A549 (cell line): ENCODE data around the gene SH3BP5L. TPM values are rescaled to one million over a fixed set of nuclear protein-coding genes. Genes with fewer than 3 reads are reported as not detected.

Experiments used
- ATAC-seq, 2 experiments: fragments of 200-7000 bp in 1 of 2; fragments of >200 bp in 1 of 2; cut with Nextera tagmentation in 1 of 2; cut with Tn5 transposase in 1 of 2; 3 replicates each; pipeline versions ENCODE4 v1.8.0 to v1.9.1; 2018 to 2020; ENCODE audit warnings: mild to moderate bottlenecking in 1 of 2, moderate library complexity in 1 of 2
- CTCF ChIA-PET: fragments of 300-600 bp; sonication (Branson Sonifier 250); formaldehyde crosslinking; extraction: SDS; loops from one replicate; lab custom pipeline; 2021; ENCODE audit warnings: antibody characterized with exemption, inconsistent platforms; lab: Yijun Ruan, JAX
- POLR2A ChIA-PET: fragments of 350-600 bp; formaldehyde crosslinking; extraction: SDS; loops from one replicate; lab custom pipeline; 2021; ENCODE audit warnings: antibody characterized with exemption, inconsistent platforms; lab: Yijun Ruan, JAX
- DNase-seq, 2 experiments: peaks; one replicate each; pipeline versions ENCODE4 v3.0.0 to v3.0.0-alpha.2; 2011 to 2016; ENCODE audit warnings: low read depth in 1 of 2, low spot score in 1 of 2
- FAIRE-seq: peaks from 2 replicates; lab custom pipeline; 2011; peaks lifted over from hg19 to GRCh38; lab: Jason Lieb, UNC
- H3K27ac ChIP-seq, 2 experiments: fragments of >200 bp; sonication (Bioruptor Twin); formaldehyde crosslinking; 3 replicates each; pipeline ENCODE4 v1.5.1; 2016 to 2017
- H3K4me1 ChIP-seq: fragments of >200 bp; sonication (Bioruptor Twin); formaldehyde crosslinking; 3 replicates; pipeline ENCODE4 v1.6.1; 2016
- H3K4me2 ChIP-seq: fragments of >200 bp; sonication (Bioruptor Twin); formaldehyde crosslinking; 3 replicates; pipeline ENCODE4 v1.6.1; 2016
- H3K4me3 ChIP-seq: fragments of >200 bp; sonication (Bioruptor Twin); formaldehyde crosslinking; 3 replicates; pipeline ENCODE4 v1.5.1; 2016
- H3K9me3 ChIP-seq: fragments of >200 bp; sonication (Bioruptor Twin); formaldehyde crosslinking; 3 replicates; pipeline ENCODE4 v1.6.1; 2016
- BCL3 ChIP-seq: fragments of >200 bp; sonication (Bioruptor Twin); formaldehyde crosslinking; IDR thresholded peaks from 3 replicates; pipeline ENCODE4 v1.6.1; 2016
- BHLHE40 ChIP-seq: IDR thresholded peaks from 2 replicates; pipeline ENCODE4 v1.6.1; 2012; ENCODE audit warnings: low read depth, low read length, inconsistent platforms
- CBX2 ChIP-seq: fragments of 200-600 bp; sonication (generic); IDR thresholded peaks from 2 replicates; pipeline ENCODE4 v1.6.1; 2016; ENCODE audit warnings: low read depth, mild to moderate bottlenecking, borderline replicate concordance
- CBX8 ChIP-seq: fragments of 200-600 bp; sonication (generic); IDR thresholded peaks from 2 replicates; pipeline ENCODE4 v1.6.1; 2016
- EHF ChIP-seq: fragments of 250-450 bp; sonication (Bioruptor Pico); IDR thresholded peaks from 2 replicates; pipeline ENCODE4 v1.5.0; 2020; ENCODE audit warnings: mild to moderate bottlenecking
- EHMT2 ChIP-seq: fragments of 200-600 bp; sonication (generic); IDR thresholded peaks from 2 replicates; pipeline ENCODE4 v1.6.1; 2016; ENCODE audit warnings: antibody characterized with exemption, low read depth, mild to moderate bottlenecking, moderate library complexity
- ELK1 ChIP-seq: fragments of 150-350 bp; IDR thresholded peaks from 2 replicates; pipeline ENCODE4 v1.6.1; 2014; ENCODE audit warnings: low read depth, mild to moderate bottlenecking, low read length
- EP300 ChIP-seq, 2 experiments: fragments of >200 bp; sonication (Bioruptor Twin); formaldehyde crosslinking; IDR thresholded peaks; 2 replicates in 1 of 2; 3 replicates in 1 of 2; pipeline ENCODE4 v1.6.1; 2016 to 2017
- FOXS1 ChIP-seq: fragments of 250-450 bp; sonication (Bioruptor Pico); IDR thresholded peaks from 2 replicates; pipeline ENCODE4 v1.5.0; 2020; ENCODE audit warnings: mild to moderate bottlenecking, moderate library complexity
- HDAC2 ChIP-seq: fragments of 200-600 bp; sonication (generic); IDR thresholded peaks from 2 replicates; pipeline ENCODE4 v1.6.1; 2016
- HOXB13 ChIP-seq: fragments of 250-450 bp; sonication (Bioruptor Pico); IDR thresholded peaks from 2 replicates; pipeline ENCODE4 v1.5.0; 2020; ENCODE audit warnings: low read depth, mild to moderate bottlenecking, moderate library complexity
- JUN ChIP-seq, 2 experiments: fragments of >200 bp; sonication (Bioruptor Twin); formaldehyde crosslinking; IDR thresholded peaks; 2 replicates in 1 of 2; 3 replicates in 1 of 2; pipeline ENCODE4 v1.6.1; 2016 to 2017
- JUNB ChIP-seq: fragments of >200 bp; sonication (Bioruptor Twin); formaldehyde crosslinking; IDR thresholded peaks from 2 replicates; pipeline ENCODE4 v1.6.1; 2016
- KDM1A ChIP-seq: fragments of 200-600 bp; sonication (generic); IDR thresholded peaks from 2 replicates; pipeline ENCODE4 v1.6.1; 2016; ENCODE audit warnings: low read depth, mild to moderate bottlenecking
- MAFK ChIP-seq: fragments of 450-650 bp; IDR thresholded peaks from 2 replicates; pipeline ENCODE4 v1.6.1; 2014; ENCODE audit not compliant: partially characterized antibody
- MAZ ChIP-seq: fragments of 150-350 bp; IDR thresholded peaks from 2 replicates; pipeline ENCODE4 v1.6.1; 2014; ENCODE audit warnings: antibody characterized with exemption, low read depth, low read length, borderline replicate concordance
- NR3C1 ChIP-seq: fragments of >200 bp; sonication (Bioruptor Twin); formaldehyde crosslinking; IDR thresholded peaks from 3 replicates; pipeline ENCODE4 v1.6.1; 2017
- PBX3 ChIP-seq: IDR thresholded peaks from 2 replicates; pipeline ENCODE4 v1.6.1; 2012
- RCOR1 ChIP-seq: fragments of 150-350 bp; IDR thresholded peaks from 2 replicates; pipeline ENCODE4 v1.6.1; 2014; ENCODE audit warnings: antibody characterized with exemption, low read length, low read depth
- RFX5 ChIP-seq: fragments of 450-650 bp; IDR thresholded peaks from 2 replicates; pipeline ENCODE4 v1.7.1; 2014; ENCODE audit warnings: antibody characterized with exemption, mild to moderate bottlenecking, moderate library complexity
- SREBF2 ChIP-seq: fragments of 450-650 bp; IDR thresholded peaks from 2 replicates; pipeline ENCODE4 v1.6.1; 2014; ENCODE audit warnings: mild to moderate bottlenecking, moderate library complexity
- TP53 ChIP-seq: fragments of 250-450 bp; sonication (Bioruptor Pico); IDR thresholded peaks from 2 replicates; pipeline ENCODE4 v1.5.0; 2021; ENCODE audit warnings: mild to moderate bottlenecking, moderate library complexity
- ZC3H11A ChIP-seq: fragments of 450-650 bp; IDR thresholded peaks from 2 replicates; pipeline ENCODE4 v1.6.1; 2014; ENCODE audit warnings: antibody characterized with exemption, mild to moderate bottlenecking
- WGBS: methylation state at CpG from one replicate; pipeline ENCODE4 v1.1.6; 2017; ENCODE audit errors: missing lambda C conversion rate; 5-methylcytosine and 5-hydroxymethylcytosine counted together
- polyA plus RNA-seq, 4 experiments: library from polyadenylated mRNA; depleted of rRNA in 3 of 4; stranded (reverse); fragments of >200 nt; fragmentation: RNase III in 1 of 4; extraction: RNeasy Plus Mini Kit Qiagen cat#74134 plus additional on column Dnase treatment in 1 of 4; gene quantifications; 2 replicates in 3 of 4; 3 replicates in 1 of 4; pipeline ENCODE4 v1.2.3, GENCODE V29; 2011 to 2017
- TF ChIP-seq, protein P1 (sequence below): fragments of 250-450 bp; sonication (Bioruptor Pico); IDR thresholded peaks from 2 replicates; pipeline ENCODE4 v1.5.0; 2021; ENCODE audit warnings: mild to moderate bottlenecking, moderate library complexity, borderline replicate concordance
- TF ChIP-seq, protein P2 (sequence below): fragments of 200-600 bp; sonication (generic); IDR thresholded peaks from 2 replicates; pipeline ENCODE4 v1.6.1; 2016; ENCODE audit warnings: antibody characterized with exemption, mild to moderate bottlenecking, moderate library complexity

The SH3BP5L gene
- polyA plus RNA-seq, 2 of the 4 experiments (the other 2 are of a cell fraction), result 10.9 to 15.8 TPM

GRCh38 chr1:248818505-248819374, 7.0 kb downstream of the SH3BP5L start:
- TF ChIP-seq CBX2 (no peak), EHF (CRISPR knock-in tag) (no peak), HOXB13 (CRISPR knock-in tag) (no peak), RCOR1 (no peak), EP300 (IDR thresholded peaks at IDR 0.05) (no peak), ZC3H11A (no peak), FOXS1 (CRISPR knock-in tag) (no peak), NR3C1 (no peak), EHMT2 (no peak), ELK1 (no peak)
- TF ChIP-seq, protein P1, sequence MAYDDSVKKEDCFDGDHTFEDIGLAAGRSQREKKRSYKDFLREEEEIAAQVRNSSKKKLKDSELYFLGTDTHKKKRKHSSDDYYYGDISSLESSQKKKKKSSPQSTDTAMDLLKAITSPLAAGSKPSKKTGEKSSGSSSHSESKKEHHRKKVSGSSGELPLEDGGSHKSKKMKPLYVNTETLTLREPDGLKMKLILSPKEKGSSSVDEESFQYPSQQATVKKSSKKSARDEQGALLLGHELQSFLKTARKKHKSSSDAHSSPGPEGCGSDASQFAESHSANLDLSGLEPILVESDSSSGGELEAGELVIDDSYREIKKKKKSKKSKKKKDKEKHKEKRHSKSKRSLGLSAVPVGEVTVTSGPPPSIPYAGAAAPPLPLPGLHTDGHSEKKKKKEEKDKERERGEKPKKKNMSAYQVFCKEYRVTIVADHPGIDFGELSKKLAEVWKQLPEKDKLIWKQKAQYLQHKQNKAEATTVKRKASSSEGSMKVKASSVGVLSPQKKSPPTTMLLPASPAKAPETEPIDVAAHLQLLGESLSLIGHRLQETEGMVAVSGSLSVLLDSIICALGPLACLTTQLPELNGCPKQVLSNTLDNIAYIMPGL (CRISPR knock-in tag), result no peak
- TF ChIP-seq, protein P2, sequence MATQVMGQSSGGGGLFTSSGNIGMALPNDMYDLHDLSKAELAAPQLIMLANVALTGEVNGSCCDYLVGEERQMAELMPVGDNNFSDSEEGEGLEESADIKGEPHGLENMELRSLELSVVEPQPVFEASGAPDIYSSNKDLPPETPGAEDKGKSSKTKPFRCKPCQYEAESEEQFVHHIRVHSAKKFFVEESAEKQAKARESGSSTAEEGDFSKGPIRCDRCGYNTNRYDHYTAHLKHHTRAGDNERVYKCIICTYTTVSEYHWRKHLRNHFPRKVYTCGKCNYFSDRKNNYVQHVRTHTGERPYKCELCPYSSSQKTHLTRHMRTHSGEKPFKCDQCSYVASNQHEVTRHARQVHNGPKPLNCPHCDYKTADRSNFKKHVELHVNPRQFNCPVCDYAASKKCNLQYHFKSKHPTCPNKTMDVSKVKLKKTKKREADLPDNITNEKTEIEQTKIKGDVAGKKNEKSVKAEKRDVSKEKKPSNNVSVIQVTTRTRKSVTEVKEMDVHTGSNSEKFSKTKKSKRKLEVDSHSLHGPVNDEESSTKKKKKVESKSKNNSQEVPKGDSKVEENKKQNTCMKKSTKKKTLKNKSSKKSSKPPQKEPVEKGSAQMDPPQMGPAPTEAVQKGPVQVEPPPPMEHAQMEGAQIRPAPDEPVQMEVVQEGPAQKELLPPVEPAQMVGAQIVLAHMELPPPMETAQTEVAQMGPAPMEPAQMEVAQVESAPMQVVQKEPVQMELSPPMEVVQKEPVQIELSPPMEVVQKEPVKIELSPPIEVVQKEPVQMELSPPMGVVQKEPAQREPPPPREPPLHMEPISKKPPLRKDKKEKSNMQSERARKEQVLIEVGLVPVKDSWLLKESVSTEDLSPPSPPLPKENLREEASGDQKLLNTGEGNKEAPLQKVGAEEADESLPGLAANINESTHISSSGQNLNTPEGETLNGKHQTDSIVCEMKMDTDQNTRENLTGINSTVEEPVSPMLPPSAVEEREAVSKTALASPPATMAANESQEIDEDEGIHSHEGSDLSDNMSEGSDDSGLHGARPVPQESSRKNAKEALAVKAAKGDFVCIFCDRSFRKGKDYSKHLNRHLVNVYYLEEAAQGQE, result no peak
- TF ChIP-seq, all 56 proteins: peak for 0
- 90% methylated on average over 5 of the region's 5 CpGs for WGBS
- no peak for DNase-seq

GRCh38 chr1:248817065-248817464, 8.7 kb downstream of the SH3BP5L start:
- no peak overlapping the region for H3K27ac ChIP-seq
- CTCF ChIA-PET, result interaction anchor here (1.0 kb wide), 1 partner anchor 10 kb away, joined by 3 read pairs; no protein-coding TSS in a partner anchor
- WGBS, result 94% methylated on average over 6 of the region's 6 CpGs
- peaks cover 22% of the 10 kb centered on the region for H3K4me1 ChIP-seq
- DNase-seq (no peak), FAIRE-seq (no peak), ATAC-seq (no peak)
- POLR2A ChIA-PET, result no interaction called here
- no peak overlapping the region for H3K4me3 ChIP-seq
- H3K4me2 ChIP-seq, result no peak overlapping the region
- no peak for TF ChIP-seq KDM1A
- TF ChIP-seq SREBF2, result no peak
- TF ChIP-seq BCL3, result no peak
- TF ChIP-seq TP53 (CRISPR knock-in tag), result no peak
- no peak for TF ChIP-seq CBX8
- no peak for TF ChIP-seq NR3C1
- no peak for TF ChIP-seq MAFK
- TF ChIP-seq JUN (IDR thresholded peaks at IDR 0.05), result no peak
- TF ChIP-seq RFX5, result no peak
- no peak for TF ChIP-seq PBX3
- TF ChIP-seq BHLHE40, result no peak
- TF ChIP-seq JUNB, result no peak
- TF ChIP-seq HDAC2, result no peak
- TF ChIP-seq MAZ, result no peak
- no peaks in the 10 kb centered on the region for H3K9me3 ChIP-seq

More at GRCh38 chr1:248818505-248819374, 7.0 kb downstream of the SH3BP5L start:
- ChIA-PET POLR2A (no interaction called here), CTCF (no interaction called here)
- no peak for FAIRE-seq
- Histone ChIP-seq H3K27ac (peak overlapping the region in 1 of 2 experiments; percentile 14; a peak in 2 of 6 replicates), H3K4me1 (peaks cover 31% of the 10 kb centered on the region), H3K9me3 (no peaks in the 10 kb centered on the region), H3K4me3 (no peak overlapping the region), H3K4me2 (no peak overlapping the region)
- no peak for ATAC-seq
